KG1 (cell line): ENCODE results near the gene CUEDC2.
"Not testable (repeated sequence)": the region's sequence is repeated elsewhere in the genome, so short reads cannot be mapped to it uniquely, and the experiment has no call there.

Source experiments
- DNase-seq: peaks from one replicate; lab custom pipeline; 2025; lab: John Stamatoyannopoulos, UW

Gene CUEDC2

DNA sequence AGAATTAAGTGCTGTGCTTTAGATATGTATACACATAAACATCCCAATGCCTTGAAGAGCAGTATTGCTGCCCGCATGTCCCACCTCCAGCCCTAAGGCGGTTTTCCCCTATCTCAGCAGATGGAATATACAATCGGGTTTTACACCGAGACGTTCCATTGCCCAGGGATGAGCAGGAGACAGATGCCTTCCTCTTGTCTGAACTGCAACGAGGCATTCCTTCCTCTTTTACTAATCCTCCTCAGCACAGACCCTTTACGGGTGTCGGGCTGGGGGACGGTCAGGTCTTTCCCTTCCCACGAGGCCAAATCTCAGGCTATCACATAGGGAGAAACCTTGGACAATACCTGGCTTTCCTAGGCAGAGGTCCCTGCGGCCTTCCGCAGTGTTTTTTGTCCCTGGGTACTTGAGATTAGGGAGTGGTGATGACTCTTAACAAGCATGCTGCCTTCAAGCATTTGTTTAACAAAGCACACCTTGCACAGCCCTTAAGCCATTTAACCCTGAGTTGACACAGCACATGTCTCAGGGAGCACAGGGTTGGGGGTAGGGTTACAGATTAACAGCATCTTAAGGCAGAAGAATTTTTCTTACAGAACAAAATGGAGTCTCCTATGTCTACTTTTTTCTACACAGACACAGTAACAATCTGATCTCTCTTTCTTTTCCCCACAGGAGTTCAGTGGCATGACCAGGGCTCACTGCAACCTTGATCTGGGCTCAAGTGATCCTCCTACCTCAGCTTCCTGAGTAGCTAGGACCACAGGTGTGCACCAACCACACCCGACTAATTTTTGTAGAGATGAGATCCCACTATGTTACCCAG lies 22.5 kb upstream of the CUEDC2 start:
- not testable (repeated sequence) for DNase-seq

DNA sequence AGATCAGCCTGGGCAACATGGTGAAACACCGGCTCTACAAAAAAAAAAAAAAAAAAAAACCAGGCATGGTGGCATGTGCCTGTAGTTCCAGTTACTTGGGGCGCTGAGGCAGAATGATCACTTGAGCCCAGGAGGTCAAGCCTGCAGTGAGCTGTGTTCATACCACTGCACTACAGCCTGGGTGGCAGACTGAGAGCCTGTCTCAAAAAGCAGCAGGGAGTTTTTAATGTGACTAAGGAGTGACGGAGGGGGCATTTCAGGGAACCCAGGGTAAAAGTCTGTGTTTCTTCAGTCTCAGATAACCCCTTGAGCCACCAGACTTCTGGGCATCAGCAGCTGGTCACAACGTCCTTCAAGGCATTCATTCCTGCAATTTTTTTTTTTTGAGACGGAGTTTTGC lies 21.1 kb upstream of the CUEDC2 start:
- DNase-seq = no peak

DNA sequence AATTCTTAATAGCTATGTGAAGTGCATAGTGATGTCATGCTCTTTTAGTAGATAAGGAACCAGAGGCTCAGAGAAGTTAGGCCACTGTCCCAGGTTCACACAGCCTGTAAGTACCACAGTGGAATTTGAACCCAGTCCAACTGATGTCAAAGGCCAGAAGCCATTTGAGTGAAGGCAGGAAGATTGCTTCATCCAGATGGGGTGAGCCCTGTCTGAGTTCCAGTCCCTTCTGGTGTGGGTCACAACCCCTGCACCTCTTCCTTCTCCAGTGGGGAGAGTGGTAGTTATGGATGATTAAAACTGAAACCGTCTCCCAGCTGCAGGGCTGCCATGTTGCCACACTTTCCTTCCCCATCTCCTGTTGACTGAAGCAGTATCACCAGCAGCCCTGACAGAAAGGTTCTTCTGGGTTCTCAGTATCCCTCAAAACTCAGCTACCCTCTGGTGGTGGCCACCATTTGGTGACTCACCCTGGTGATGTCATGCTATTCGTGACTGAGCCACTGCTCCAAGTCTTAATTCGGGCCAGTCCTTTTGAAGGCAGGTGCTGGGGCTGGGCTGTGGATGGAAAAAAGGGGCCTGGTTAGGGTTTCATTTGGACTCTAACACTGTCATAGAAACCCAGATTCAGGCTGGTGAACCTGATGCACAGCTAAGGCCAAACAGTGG lies 20.4 kb upstream of the CUEDC2 start:
- DNase-seq = no peak

DNA sequence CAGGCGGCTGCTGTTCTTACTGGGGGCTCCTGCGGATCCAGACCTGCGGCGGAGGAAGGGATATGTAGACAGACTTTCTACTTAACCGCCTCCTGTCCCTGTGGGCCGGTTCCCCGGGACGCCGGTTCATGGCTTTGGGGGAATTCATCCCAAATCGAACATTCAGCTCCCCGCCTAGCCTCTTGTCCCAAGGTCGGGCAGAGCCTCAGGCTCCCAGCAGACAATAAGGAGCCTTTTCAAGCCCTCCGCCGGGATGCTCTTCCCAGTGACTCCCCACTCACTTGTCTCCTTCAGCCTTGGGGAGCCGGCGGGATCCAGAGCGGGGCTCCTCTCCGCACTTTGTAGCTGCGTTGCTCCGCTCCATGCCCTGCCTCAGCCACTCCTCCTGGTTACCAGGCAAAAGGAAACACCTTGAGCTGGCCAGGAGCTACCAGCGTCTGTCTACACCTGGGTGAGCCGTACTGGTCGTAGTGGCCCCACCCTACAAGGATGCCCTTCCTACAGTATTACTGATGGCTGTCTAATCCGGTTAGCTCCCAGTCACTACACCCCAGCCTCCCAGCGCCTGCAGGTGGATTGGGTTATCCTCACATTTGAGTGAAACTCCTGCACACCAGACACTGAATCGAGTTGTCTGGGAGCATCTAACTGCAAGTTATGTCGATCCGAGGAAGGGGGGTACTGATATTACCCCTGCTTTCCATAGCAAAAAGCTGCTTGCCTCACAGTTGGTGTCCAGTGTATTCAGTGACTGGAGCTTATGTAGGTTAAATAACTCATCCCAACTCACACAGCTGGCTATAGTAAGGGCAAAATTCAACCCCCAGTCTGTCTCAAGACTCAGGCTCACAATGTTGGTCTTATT lies 19.0 kb upstream of the CUEDC2 start, which contains the start of gene C10orf95:
C10orf95 (minus strand) TSS at position 439 of the 865 bp plus-strand sequence. CDS start 450 bp downstream, outside the sequence.
- DNase-seq = no peak

DNA sequence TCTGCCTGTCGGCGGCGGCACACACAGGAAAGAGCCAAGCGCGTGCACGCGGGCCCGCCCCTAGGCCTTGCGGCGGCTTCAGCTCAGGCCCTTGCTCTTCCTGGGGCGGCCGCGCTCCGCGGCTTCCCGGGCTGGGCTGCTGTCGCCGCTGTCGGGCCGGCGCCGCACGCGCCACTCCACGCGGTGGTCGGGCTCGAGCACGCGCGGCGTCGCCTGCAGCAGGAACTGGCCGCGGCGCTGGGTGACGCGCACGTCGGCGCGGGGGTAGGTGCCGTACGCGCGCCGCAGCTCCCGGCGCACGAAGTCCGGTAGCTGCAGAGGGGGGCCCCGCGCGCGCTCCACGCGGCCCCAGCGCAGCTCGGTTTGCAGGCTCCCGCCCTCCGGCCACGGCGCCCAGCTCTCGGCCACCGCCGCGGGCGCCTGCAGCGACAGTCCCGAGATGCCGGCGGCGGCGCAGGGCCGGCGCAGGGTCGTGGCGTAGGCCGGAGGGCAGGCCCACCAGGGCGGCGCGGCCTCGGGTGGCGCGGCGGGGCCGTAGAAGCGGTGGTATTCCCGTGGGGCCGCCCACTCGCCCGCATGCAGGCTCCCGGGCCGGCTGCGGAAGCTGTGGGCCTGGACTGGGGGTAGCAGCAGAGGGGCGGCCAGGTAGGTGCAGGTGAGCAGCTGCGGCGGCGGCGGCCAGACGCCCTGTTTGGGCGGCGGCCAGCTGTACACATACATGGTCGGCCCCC lies 18.2 kb upstream of the CUEDC2 start:
- DNase-seq = peak; percentile 59

DNA sequence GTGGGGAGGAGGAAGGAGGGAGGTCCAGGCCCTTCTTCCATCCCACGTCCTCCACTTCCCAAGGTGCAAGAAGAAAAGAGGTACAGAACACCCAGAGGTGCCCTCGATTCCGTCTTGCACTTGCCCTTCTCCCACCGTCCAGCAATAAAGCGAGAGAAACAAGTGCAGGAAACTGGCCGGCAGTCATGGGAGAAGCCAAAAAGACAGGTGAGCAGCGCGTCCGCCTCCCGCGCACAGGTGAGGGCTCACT lies 17.7 kb upstream of the CUEDC2 start:
- DNase-seq = no peak

DNA sequence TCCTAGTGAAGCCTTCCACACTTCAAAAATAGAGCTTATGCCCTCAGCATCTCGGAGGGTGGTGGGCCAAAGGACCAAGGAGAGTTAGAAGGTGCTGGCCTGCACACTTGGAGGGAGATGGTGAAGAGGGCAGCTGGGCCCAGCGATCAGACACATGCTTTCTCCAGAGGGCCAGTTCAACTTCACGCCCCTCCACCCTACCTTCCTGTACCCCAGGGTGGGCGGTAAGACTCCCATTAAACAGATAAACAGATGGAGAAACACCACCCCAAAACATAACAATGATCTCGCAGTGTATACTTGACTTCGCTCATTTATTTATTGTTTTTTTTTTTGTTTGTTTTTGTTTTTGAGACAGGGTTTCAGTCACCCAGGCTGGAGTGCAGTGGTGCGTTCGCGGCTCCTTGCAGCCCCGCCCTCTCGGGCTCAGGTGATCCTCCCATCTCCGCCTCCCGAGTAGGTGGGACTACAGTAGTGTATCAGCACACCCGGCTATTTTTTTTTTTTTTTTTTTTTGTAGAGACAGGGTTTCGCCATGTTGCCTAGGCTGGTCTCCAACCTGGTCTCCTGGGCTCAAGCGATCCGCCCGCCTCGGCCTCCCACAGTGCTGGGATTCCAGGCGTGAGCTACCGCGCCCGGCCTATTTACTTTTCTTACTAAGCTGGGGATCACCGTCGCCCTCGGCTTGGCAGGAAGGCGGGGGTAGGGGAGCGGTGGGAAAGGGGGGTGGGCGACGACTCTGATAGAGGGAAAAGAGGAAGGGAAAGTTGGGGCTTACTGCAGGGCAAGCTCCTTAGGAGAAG lies 17.1 kb upstream of the CUEDC2 start:
- peak; percentile 50 for DNase-seq

DNA sequence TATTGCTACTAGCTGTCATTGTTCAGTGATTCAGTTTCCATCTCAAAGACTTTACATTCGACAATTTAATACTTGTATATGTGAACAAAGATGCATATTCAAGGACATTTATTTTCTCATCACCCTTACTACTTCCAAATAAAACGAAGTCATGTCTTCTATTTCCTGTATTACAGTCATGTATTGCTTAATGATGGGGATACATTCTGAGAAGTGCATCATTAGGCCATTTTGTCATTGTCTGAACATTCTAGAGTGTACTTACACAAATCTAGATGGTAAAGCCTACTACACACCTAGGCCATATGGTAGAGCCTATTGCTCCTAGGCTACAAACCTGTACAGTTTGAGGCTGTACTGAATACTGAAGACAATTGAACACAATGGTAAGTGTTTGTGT lies 12.5 kb upstream of the CUEDC2 start:
- no peak for DNase-seq

DNA sequence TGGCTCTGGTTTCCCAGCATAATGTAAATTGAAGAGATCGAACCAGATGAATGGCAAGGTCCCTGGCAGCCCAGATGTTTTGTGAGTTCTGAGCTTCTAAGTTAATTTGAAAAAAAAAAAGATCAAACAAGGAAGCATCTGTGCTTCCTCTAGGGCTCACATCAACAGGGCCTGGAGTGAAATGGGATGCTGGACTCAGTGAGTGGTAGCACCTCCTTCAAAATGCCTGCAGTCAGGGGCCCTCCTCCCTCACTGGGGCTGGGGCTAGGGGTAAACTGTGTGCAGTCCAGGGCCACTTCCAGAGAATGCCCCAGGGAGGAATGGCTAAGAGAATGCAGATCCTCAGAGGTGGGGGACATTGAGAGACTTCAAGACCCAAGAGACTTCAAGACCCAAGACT lies 6.0 kb upstream of the CUEDC2 start:
- no peak for DNase-seq

DNA sequence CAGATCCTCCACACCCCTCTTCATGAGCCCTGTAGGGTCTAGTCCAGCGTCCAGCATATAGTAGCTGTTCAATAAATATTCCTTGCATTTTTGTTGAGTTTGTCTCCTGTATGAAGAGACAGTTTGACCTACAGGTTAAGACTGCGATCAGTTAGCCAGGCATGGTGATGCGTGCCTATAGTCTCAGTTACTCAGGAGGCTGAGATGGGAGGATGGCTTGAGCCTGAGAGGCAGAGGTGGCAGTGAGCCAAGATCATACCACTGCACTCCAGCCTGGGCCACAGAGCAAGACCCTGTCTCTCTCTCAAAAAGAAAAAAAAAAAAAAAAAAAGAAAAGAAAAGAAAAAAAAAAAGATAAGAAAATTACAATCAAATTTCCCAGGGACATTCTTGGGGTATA lies 5.1 kb upstream of the CUEDC2 start:
- no peak for DNase-seq

DNA sequence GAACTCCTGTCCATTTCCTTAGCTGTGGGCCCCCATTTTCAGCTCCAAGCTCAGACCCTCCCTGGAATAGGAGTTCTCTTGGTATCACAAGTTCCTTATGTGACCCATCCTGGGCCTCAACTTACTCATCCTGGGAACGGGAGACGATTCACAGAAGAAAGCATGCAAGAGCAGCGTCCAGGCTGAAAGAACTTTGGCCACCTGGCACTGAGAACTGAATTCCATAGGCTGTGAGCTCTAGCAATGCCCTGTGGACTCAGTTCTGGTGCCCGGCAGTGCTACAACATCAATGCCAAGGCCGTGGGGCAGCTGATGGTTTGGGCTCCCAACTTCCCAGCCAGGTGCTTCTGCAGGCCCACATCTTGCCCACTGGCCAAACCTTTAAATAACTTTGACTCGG lies 3.9 kb upstream of the CUEDC2 start:
- DNase-seq = no peak

DNA sequence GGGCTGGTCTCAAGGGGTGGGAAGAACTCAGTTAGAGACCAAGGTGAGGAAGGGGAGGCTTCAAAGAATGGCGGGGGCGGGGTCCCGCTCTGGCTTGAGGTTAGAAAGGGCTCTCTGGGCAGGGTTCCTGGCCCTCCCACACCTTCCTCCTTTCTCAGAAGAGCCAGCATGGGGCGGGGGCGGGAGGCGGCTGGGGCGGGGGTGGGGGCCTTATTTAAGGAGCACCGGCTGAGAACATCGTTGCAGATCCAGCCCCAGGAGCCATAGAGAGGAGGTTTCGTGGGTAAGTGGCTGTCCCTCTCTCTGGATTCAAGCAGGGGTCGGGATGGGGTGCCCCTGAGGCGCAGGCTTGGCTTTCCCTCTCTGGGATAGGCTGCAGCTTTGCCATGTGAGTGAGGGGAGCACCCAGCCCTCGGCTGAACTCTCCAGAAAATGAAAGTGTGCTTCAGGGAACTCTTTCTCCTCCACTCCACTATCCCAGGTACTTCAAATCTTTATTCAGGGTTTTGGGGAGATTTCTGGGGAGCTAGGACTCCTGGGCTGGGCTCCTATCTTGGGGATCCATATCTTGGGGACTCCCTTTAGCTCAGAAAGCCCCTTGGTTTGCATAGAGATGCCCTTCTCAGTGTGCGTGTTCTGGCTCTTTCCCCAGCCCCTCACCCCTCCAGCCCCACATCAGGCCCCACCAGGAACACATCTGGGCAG lies 3.3 kb upstream of the CUEDC2 start:
- peak; percentile 79 for DNase-seq

DNA sequence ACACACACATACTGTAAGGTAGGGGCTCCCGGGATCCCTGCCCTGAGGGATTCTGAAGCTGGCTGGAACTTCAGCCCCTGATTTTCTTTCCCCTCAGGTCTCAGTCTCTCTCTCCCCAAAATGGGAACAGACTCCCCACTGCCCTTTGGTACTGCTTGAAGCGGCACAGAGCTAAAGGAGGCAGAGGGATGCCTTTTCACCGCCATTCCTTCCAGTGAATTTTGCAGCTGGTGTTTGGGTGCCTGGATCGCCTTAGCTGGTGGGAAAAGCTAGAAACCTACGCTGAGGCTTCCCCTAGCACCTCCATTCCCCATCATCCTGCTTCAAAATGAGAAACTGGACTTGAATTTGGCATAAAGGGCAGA lies 2.7 kb upstream of the CUEDC2 start:
- DNase-seq = peak; percentile 58

DNA sequence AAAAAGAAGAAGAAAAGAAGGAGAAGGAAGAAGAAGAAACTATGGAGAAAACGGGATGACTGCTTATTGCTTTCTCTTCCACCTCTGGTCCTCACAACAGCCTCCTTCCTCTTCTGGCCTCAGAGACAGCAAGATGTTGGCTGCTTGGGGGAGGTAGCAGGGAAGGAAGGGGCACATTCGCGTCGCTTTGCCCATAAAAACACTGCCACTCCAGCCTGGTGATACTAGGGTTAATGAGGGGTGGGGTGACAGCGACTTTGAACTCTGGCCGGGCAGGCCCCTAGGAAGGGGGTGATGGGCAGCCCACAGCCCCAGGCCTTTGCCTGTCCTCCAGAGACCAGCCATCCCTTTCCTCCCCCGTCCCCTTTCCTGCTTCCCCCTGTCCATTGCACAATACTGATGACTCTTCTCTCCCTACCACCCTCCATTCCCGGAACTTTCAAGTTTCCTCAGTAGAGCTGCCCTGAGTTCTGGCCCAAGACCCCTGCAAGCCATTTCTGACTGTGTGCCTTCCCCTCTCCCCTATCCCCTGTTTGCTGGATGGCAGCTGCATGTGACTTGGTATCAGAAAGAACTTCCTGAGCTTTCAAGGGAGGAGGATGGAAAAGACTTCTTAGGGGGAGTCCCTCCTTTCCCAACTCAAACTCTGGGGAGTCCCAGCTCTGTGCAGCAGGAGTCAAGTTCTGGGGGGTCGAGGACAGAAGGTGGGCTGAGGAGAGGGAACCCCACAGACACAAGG lies 2.2 kb upstream of the CUEDC2 start:
- DNase-seq = peak; percentile 10

DNA sequence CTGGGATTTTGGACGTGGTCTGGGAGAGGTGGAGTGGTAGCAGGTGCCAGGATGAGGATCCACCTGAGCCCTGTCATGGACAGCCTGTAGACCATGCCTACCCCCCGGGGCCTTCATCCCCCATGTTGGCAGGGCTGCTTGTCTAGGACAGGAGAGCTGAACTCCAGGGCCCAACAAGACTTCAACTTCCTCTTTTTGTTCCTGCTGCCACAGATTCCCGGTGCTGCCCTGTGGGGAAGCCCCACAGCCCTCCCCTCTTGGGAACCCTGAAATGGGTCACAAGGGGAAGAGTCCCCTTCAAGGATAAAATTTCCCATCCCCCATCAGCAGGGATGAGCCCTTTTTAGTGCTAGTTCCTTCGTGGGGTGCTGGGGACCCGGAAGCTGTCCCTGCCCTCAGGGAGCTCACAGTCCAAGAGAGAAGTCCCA lies 1.3 kb upstream of the CUEDC2 start:
- DNase-seq = peak; percentile 14

DNA sequence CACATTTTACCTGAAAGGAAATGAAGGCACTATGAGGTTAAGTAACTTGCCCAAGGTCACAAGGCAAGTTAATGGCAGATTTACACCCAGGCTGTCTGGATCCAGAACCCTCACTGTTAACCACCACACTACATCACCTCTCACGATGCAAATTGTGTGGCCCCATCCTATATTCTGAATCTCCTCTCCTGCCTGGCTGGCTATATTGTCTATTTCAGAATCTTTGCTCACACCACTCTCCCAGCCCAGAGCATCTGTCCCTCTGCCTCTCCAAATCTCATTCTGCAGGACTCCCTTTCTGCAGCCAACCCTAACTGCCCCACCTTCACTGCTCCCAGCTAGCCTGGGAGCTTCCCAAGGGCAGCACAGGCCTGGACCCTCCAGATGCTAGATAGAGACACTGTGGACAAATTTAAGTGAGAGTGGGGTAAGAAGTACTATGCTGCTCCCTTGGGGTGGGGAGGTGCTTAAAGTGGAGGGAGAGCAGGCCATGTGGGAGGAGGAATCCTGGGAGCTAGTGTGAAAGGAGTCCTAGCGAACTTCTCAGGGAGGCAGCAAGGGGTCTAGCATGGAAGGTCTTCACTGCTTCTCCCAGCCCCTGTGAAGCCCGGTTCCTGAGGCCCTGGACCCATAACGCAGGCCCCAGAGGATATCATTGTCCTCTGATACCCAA lies 786 bp downstream of the CUEDC2 start:
- no peak for DNase-seq

DNA sequence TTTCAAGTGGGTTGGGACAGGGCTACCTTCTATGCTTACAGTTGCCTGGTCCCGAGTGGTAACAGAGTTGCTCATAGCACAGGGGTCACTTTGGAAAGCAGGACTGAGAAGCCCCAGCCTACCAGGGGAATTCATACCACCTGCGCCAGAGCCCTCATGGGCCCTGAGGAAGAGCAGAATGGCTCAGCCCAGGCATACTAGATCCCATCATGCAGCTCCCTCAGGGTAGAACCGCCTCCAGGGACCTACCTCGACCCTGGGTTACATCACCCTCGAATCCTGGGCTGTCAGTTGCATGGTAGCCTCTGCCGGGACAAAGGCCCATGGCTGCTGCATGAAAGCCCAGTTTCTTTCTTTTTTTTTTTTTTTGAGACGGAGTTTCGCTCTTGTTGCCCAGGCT lies 2.9 kb downstream of the CUEDC2 start:
- DNase-seq = no peak

DNA sequence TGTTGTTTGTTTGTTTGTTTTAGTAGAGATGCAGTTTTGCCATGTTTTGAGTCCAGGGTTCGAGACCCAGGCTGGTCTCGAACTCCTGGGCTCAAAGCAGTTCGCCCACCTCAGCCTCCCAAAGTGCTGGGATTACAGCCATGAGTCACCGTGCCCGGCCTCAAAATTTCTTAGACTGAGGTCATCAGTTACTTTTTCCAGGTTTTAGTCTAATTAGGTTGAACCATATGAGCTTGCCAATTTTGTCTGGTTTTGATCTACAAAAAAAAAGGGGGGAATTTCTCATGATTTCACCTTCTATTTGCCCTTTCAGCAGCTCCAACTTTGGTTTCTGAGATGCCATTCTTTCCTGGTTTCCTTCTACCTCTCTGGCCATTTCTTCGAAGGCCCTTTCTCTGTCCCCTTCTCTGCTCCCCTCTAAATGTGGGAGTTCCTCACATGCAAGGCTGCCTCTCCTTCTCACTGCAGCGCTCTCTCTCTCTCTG lies 5.5 kb downstream of the CUEDC2 start:
- DNase-seq = no peak

DNA sequence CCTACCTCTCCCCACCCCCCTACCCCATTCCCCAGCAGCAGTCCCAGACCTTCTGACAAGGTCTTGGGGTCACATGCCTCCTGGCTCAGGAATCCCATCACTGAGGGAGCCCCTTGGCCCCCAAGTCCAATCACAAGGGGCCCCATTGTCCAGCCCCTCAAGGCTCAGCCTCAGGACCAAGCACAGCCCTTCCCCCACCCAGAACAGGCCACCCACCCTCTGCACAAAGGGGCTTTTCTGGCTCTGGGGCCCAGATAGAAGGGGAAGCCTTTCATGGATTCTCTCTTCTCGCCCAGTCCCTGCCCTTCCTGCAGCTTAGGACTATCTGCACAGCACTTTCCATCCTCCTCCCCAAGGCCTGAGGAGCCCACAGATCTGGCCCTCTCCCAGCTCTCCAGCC lies 6.9 kb downstream of the CUEDC2 start:
- DNase-seq = no peak
